Lower leg skin (tissue), 4 donors: ENCODE results near the gene KCNK3. TPM values are rescaled to one million over a fixed set of nuclear protein-coding genes. Genes with fewer than 3 reads are reported as not detected.

Experiments
- DNase-seq, 2 donors: peaks; one replicate each; pipeline ENCODE4 v3.0.0-alpha.2; 2019; ENCODE audit warnings: low spot score in 2 of 2
- H3K4me3 ChIP-seq: fragments of 200-600 bp; sonication (generic); 2 replicates; pipeline ENCODE4 v1.5.1; 2017; ENCODE audit warnings: mild to moderate bottlenecking, low read depth; ENCODE audit not compliant: poor library complexity, severe bottlenecking
- POLR2A ChIP-seq, 2 donors: fragments of 450-650 bp; IDR thresholded peaks; one replicate each; pipeline ENCODE4 v1.6.1; 2016 to 2017; ENCODE audit warnings: antibody characterized with exemption in 2 of 2, mild to moderate bottlenecking in 1 of 2, moderate library complexity in 1 of 2
- WGBS, 2 donors: methylation state at CpG; one replicate each; pipeline ENCODE4 v1.1.5; 2018; 5-methylcytosine and 5-hydroxymethylcytosine counted together
- intact Hi-C: fragments of 100-400 bp; cut with DNase I; formaldehyde crosslinking; loops from one replicate; pipeline ENCODE4 v1.15.0; 2023; ENCODE audit warnings: low total_unique reads
- total RNA-seq, 4 donors: library from RNA; depleted of rRNA; stranded (reverse); fragments of >200 nt; gene quantifications; one replicate each; pipeline ENCODE4 v1.1.0, GENCODE V29; 2016
- TF ChIP-seq, protein P1 (sequence below), 3 donors: fragments of 450-650 bp; IDR thresholded peaks; one replicate each; pipeline ENCODE4 v1.5.1; 2016; ENCODE audit warnings: antibody characterized with exemption in 3 of 3, mild to moderate bottlenecking in 3 of 3, moderate library complexity in 2 of 3

The KCNK3 gene
- total RNA-seq, 4 donors from 2014 or later, result 0.42 to 3.1 (median 0.69) TPM; not detected in 1

DNA sequence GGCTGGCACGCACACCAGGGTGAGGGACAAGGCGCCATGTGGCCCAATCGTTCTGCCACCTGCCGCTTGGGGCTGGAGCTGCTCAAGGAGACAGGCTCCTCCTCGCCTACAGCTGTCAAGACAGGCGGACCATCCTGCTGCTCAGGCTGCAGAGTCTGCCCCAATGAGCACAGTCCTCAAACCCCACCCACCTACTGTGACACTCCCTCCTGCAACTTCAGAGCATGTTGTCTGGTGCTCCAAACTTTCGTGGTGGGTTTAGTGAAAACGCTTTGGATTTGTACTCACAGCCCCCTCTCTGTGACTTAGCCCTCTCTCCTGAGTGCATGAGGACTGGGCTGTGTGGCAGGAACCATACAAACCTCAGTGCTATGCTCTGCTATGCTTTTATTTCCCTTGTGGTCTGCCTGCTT, 48.4 kb downstream of the KCNK3 start:
- 39 to 54% methylated on average over 7 to 8 of the region's 8 CpGs for WGBS, 2 donors
- H3K4me3 ChIP-seq, result no peak overlapping the region
- intact Hi-C loops, result loop anchor here (5.0 kb wide), 1 partner anchor 134 kb away; no protein-coding TSS in a partner anchor
- DNase-seq, result no peak
- TF ChIP-seq POLR2A (IDR thresholded peaks at IDR 0.05), result no peak
- TF ChIP-seq, protein P1, sequence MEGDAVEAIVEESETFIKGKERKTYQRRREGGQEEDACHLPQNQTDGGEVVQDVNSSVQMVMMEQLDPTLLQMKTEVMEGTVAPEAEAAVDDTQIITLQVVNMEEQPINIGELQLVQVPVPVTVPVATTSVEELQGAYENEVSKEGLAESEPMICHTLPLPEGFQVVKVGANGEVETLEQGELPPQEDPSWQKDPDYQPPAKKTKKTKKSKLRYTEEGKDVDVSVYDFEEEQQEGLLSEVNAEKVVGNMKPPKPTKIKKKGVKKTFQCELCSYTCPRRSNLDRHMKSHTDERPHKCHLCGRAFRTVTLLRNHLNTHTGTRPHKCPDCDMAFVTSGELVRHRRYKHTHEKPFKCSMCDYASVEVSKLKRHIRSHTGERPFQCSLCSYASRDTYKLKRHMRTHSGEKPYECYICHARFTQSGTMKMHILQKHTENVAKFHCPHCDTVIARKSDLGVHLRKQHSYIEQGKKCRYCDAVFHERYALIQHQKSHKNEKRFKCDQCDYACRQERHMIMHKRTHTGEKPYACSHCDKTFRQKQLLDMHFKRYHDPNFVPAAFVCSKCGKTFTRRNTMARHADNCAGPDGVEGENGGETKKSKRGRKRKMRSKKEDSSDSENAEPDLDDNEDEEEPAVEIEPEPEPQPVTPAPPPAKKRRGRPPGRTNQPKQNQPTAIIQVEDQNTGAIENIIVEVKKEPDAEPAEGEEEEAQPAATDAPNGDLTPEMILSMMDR (IDR thresholded peaks at IDR 0.05), result no peak

DNA sequence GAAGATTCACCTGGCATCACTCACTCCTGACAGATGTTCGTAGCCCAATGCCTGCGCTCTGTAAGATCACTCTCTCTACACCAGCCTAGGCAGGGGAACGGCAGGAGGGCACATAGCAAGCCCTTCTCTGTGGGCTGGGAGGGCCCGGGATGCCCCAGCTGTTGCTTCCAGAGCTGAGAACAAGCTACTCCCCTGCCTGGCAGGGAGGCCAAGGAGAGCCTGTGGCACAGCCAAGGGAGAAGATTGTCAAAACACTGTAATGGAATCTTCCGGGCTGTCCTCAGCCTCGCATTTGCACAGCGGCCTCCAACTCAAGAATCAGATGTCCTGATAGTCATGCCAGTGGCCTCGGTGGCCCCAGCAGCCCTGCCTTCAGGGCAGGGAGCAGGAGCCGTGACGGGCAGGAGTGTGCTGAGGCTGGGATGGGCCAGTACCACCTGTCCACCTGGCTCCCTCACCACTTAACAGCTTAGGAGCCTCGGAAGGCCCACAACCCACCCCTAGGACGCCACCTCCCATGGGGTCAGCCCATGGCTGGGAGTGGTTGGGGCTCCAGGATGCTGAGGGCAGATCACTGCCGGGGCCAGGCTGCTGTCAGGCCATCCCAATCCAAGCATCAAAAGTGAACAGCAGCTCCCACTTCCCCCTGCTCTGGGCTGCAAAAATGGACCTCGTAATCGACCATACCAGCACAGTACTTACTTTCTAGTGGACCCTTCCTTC, 49.7 kb downstream of the KCNK3 start:
- H3K4me3 ChIP-seq, result no peak overlapping the region
- 84 to 95% methylated on average over 8 to 14 of the region's 15 CpGs for WGBS, 2 donors
- intact Hi-C loops, result loop anchor here (5.0 kb wide), 1 partner anchor 135 kb away; no protein-coding TSS in a partner anchor
- TF ChIP-seq POLR2A (IDR thresholded peaks at IDR 0.05), result no peak
- TF ChIP-seq, protein P1 (IDR thresholded peaks at IDR 0.05), result no peak
- no peak for DNase-seq

DNA sequence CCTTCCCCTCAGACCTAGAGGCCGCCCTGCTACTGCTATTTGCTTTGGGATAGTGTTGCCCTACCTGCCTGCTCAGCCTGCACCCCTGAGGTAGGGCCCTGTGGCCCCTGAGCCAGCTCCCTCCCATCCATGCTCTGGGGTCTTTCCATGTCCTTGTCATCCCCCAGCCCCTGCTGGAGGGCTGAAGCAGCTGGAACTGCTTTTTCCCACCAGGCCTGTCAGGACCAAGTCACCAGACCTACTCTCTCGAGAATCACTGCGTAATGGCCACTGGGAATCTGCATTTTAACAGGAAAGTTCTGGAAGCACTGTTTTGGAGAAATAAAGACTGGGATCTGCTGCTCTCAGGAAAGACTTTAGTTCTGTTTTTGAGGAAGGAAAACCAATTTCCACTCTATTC, 51.3 kb downstream of the KCNK3 start:
- DNase-seq, result no peak
- intact Hi-C loops, result loop anchor here (5.0 kb wide), 1 partner anchor 137 kb away; no protein-coding TSS in a partner anchor
- TF ChIP-seq POLR2A (IDR thresholded peaks at IDR 0.05), result no peak
- TF ChIP-seq, protein P1 (IDR thresholded peaks at IDR 0.05), result no peak
- 88 to 93% methylated on average over 3 of the region's 3 CpGs for WGBS, 2 donors
- H3K4me3 ChIP-seq, result no peak overlapping the region

DNA sequence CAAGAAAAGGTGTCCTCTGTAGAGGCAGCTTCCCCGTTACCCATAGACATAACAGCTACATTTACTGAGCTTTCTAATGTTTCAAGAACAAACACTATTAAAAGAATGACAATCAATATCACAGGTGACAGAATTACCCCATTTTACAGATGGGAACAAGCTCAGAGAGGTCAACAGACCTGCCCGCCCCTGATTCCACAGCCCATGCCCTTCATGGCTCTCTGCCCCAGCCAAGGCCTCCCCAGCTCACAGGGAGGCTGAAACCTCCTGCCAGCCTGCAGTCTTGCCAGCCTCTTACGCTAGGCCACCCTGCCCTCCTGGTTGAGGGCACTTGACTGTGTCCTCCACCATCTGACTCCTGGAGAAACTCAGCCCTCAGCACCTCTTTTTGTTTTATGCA, 52.4 kb downstream of the KCNK3 start:
- intact Hi-C loops, result loop anchor here (5.0 kb wide), 1 partner anchor 138 kb away; no protein-coding TSS in a partner anchor
- TF ChIP-seq, protein P1 (IDR thresholded peaks at IDR 0.05), result no peak
- TF ChIP-seq POLR2A (IDR thresholded peaks at IDR 0.05), result no peak

DNA sequence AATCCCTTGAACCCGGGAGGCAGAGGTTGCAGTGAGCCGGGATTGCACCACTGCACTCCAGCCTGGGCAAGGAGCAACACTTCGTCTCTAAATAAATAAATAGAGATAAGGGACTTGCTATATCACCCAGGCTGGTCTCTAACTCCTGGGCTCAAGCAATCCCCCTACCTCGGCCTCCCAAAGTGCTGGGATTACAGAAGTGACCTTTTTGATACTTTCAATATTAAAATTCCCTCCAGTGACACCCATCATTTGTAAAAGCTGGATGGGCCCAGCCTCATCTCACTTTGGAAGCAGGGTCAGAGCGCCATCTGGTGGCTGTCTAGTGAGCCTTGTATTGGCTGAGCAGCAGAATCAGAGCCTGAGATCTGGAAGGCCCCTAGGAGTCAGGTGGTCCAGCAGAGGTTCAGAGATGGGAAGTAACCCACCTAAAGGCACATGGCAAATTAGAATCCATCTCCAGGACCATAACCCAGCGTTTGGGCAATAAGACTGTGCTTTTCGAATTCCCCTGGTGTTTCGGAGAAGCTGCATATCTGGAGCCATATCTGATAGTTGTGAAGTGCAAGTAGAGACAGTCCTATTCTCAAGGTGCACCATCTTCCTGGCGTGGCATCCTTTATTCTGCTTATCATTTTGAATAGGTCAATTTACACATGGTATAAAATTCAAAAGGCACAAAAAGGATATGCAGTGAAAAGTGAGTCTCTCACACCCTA, 53.2 kb downstream of the KCNK3 start:
- TF ChIP-seq, protein P1 (IDR thresholded peaks at IDR 0.05), result peak in 1 of 3 donors; percentile 73
- TF ChIP-seq POLR2A (IDR thresholded peaks at IDR 0.05), result no peak
- intact Hi-C loops, result no loop called here
- H3K4me3 ChIP-seq, result no peak overlapping the region
- 29 to 35% methylated on average over 9 of the region's 9 CpGs for WGBS, 2 donors
- peak; percentile 80 to 97 for DNase-seq

More for the DNA sequence above, 52.4 kb downstream of the KCNK3 start:
- no peak overlapping the region for H3K4me3 ChIP-seq
- no peak for DNase-seq
- WGBS, 2 donors, result 88 to 92% methylated on average over 3 of the region's 3 CpGs
